ENCODE measurements around the gene LRFN4. TPM values are rescaled to one million over a fixed set of nuclear protein-coding genes. Genes with fewer than 3 reads are reported as not detected.

LRFN4 gene
- total and polyA plus RNA-seq, 7 donors: 7.4 to 16.6 (median 10.7) TPM

DNA sequence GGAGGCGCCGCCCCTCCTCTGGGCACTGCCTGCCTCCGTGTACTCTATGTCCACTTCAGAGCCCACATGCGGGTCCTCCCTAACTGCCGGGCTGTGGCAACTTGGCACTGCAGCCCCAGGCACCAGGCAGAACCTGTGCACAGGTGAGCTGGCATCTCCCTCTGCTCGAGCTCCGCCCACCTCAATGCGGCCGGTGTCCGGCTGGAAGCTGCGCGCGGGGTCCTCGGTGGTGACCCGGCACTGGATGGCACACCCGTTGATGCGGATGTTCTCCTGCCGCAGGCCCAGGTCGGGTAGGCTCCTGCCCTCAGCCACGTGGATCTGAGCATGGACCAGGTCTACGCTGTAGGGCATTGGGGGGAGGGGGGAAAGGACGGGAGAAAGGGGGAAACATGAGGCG, 9.1 kb downstream of the LRFN4 start:
- WGBS, 3 donors: 75 to 88% (median 78%) methylated on average over 20 to 23 of the region's 23 CpGs
- Histone ChIP-seq H3K27ac (no peak overlapping the region), H3K36me3 (ENCODE audit: insufficient read depth in 1 of 2, low read depth in 1 of 2) (peaks cover 0 to 22% of the 10 kb centered on the region in 2 donors), H3K9me3 (no peaks in the 10 kb centered on the region), H3K4me3 (no peak overlapping the region), H3K4me1 (no peaks in the 10 kb centered on the region), H3K27me3 (ENCODE audit: insufficient read depth in 3 of 3, low read length in 2 of 3) (no peaks in the 10 kb centered on the region)
- no peak for ATAC-seq
- DNase-seq: no peak
- TF ChIP-seq, protein P1, sequence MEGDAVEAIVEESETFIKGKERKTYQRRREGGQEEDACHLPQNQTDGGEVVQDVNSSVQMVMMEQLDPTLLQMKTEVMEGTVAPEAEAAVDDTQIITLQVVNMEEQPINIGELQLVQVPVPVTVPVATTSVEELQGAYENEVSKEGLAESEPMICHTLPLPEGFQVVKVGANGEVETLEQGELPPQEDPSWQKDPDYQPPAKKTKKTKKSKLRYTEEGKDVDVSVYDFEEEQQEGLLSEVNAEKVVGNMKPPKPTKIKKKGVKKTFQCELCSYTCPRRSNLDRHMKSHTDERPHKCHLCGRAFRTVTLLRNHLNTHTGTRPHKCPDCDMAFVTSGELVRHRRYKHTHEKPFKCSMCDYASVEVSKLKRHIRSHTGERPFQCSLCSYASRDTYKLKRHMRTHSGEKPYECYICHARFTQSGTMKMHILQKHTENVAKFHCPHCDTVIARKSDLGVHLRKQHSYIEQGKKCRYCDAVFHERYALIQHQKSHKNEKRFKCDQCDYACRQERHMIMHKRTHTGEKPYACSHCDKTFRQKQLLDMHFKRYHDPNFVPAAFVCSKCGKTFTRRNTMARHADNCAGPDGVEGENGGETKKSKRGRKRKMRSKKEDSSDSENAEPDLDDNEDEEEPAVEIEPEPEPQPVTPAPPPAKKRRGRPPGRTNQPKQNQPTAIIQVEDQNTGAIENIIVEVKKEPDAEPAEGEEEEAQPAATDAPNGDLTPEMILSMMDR (IDR thresholded peaks at IDR 0.05): no peak
- intact Hi-C loops (cut with DNase I): no loop called here

DNA sequence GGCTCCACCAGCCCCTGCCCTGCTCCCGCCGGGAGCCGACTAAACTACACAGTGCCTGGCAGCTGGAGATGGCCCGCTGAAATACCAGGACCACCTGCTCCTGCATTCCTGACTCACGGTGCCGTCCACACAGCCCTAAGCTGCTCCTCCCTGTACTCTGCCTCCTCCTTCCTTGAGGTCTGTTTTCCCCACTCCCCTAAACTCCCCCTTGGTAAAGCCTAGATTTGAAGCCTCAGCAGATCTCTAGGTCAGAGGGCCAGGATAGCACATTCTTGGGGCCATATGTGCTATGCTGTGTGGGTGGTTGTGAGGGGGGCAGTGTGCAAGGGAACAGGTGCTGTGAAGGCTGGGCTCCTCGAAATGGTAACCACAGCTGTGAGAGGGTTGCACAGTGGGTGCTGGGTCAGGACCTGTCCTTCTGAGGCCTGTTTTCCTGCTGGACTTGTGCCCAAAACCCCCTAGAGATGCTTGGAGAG, 9.7 kb downstream of the LRFN4 start:
- no peak overlapping the region for H3K27ac ChIP-seq
- no peaks in the 10 kb centered on the region for H3K9me3 ChIP-seq
- no peaks in the 10 kb centered on the region for H3K27me3 ChIP-seq (ENCODE audit: insufficient read depth in 3 of 3, low read length in 2 of 3)
- no peak for DNase-seq
- no peak for ATAC-seq
- H3K36me3 ChIP-seq (ENCODE audit: insufficient read depth in 1 of 2, low read depth in 1 of 2): peaks cover 0 to 25% of the 10 kb centered on the region in 2 donors
- no peak overlapping the region for H3K4me3 ChIP-seq
- 50 to 60% (median 58%) methylated on average over 7 of the region's 7 CpGs for WGBS, 3 donors
- TF ChIP-seq, protein P1 (IDR thresholded peaks at IDR 0.05): no peak
- intact Hi-C loops (cut with DNase I): no loop called here
- no peaks in the 10 kb centered on the region for H3K4me1 ChIP-seq

DNA sequence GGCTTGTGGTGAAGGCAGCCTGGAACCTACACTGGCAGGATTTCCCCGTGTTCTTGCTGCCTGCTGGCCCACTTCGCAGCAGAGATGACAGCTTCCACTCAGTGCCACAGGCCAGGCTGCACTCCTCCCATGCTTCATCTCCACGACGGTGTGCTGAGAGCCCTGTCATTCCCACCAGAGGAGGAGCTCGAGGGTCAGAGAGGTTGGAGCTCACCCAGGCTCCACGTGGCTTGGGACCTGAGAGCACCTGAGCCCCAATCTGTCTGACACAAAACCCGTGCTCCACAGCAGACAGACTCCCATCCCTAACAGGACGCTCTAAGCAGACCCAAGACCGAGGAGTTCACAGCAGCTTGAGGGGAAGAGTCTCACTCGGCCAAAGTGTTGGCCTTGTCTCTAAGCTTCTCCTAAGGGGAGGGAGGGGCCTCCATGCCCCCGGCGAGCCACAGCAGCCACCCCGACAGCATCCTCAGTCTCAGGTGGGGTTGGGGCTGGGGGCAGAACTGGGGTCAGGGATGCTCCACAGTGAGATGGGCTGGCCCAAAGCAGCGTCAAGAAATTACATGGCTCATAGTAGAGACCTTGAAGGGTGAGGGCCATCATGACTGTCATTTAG, 10.7 kb downstream of the LRFN4 start:
- no peaks in the 10 kb centered on the region for H3K4me1 ChIP-seq
- 79 to 83% (median 80%) methylated on average over 14 of the region's 14 CpGs for WGBS, 3 donors
- peaks cover 0 to 28% of the 10 kb centered on the region in 2 donors for H3K36me3 ChIP-seq (ENCODE audit: insufficient read depth in 1 of 2, low read depth in 1 of 2)
- TF ChIP-seq, protein P1 (IDR thresholded peaks at IDR 0.05): no peak
- ATAC-seq (no peak), DNase-seq (no peak)
- no peaks in the 10 kb centered on the region for H3K9me3 ChIP-seq
- no peak overlapping the region for H3K4me3 ChIP-seq
- no peak overlapping the region for H3K27ac ChIP-seq
- intact Hi-C loops (cut with DNase I): no loop called here
- H3K27me3 ChIP-seq (ENCODE audit: insufficient read depth in 3 of 3, low read length in 2 of 3): no peaks in the 10 kb centered on the region

DNA sequence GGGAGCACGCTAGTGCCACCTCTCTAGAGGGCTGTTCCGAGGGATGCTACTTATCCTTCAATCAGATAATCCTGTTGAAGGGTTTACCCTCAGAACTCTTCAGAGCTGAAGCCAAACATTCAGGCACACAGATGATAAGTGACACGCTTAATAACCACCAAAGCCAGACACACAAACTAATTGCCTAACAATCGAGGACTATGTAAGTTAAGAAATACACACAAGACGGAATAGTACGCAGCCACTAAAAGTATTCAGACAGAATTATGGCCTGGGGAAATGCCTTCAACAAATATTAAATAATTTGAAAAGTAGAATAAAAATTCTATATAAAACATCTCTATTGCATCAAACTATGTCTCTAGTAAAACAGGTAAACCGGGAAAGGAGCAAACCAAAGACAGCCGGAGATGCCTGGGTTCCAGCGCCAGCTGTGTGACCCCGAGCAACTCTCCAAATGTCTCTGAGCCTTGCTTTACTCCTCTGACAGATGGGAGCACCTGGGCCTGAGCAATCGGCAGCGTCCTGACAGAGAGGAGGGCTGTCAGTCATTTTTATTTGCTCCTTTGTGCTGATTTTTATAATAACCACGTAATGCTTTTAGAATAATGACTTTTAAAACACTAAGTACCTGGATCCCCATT, 11.3 kb downstream of the LRFN4 start:
- 93 to 96% (median 93%) methylated on average over 13 of the region's 13 CpGs for WGBS, 3 donors
- TF ChIP-seq, protein P1 (IDR thresholded peaks at IDR 0.05): no peak
- peaks cover 0 to 28% of the 10 kb centered on the region in 2 donors for H3K36me3 ChIP-seq (ENCODE audit: insufficient read depth in 1 of 2, low read depth in 1 of 2)
- H3K4me3 ChIP-seq: no peak overlapping the region
- ATAC-seq (no peak), DNase-seq (no peak)
- no peaks in the 10 kb centered on the region for H3K27me3 ChIP-seq (ENCODE audit: insufficient read depth in 3 of 3, low read length in 2 of 3)
- no peaks in the 10 kb centered on the region for H3K4me1 ChIP-seq
- intact Hi-C loops (cut with DNase I): no loop called here
- H3K27ac ChIP-seq: no peak overlapping the region
- no peaks in the 10 kb centered on the region for H3K9me3 ChIP-seq
